GM18505 (cell line): ENCODE results near the gene TRIP11.

Experiments
- ATAC-seq: cut with Tn5 transposase; IDR thresholded peaks from one replicate; pipeline ENCODE4 v1.9.1; 2021; ENCODE audit not compliant: unreplicated experiment
- POLR2A ChIP-seq: IDR thresholded peaks from 4 replicates; pipeline ENCODE4 v1.6.1; 2011; ENCODE audit warnings: borderline replicate concordance; ENCODE audit not compliant: insufficient read depth, insufficient read length; ENCODE audit errors: extremely low read depth

The TRIP11 gene

GRCh38 chr14:91934554-91935285, 105.1 kb downstream of the TRIP11 start:
- no peak for ATAC-seq
- TF ChIP-seq POLR2A, result no peak

GRCh38 chr14:91931478-91932088, 108.3 kb downstream of the TRIP11 start:
- TF ChIP-seq POLR2A, result no peak
- no peak for ATAC-seq

- TF ChIP-seq POLR2A, result no peak
- no peak for ATAC-seq
Observed at GRCh38 chr14:91929700-91930099, 110.2 kb downstream of the TRIP11 start.

- ATAC-seq, result no peak
- TF ChIP-seq POLR2A, result no peak
Observed at GRCh38 chr14:91927800-91928199, 112.1 kb downstream of the TRIP11 start.

GRCh38 chr14:91927191-91927590, 112.7 kb downstream of the TRIP11 start:
- no peak for ATAC-seq
- no peak for TF ChIP-seq POLR2A

GRCh38 chr14:91926131-91926890, 113.5 kb downstream of the TRIP11 start:
- no peak for ATAC-seq
- no peak for TF ChIP-seq POLR2A

GRCh38 chr14:91925727-91926121, 114.1 kb downstream of the TRIP11 start:
- TF ChIP-seq POLR2A, result no peak
- no peak for ATAC-seq

- ATAC-seq, result no peak
- TF ChIP-seq POLR2A, result no peak
Observed at GRCh38 chr14:91925001-91925726, 114.7 kb downstream of the TRIP11 start.

- no peak for TF ChIP-seq POLR2A
- ATAC-seq, result no peak
Observed at GRCh38 chr14:91920526-91920925, 119.3 kb downstream of the TRIP11 start.

- TF ChIP-seq POLR2A, result no peak
- no peak for ATAC-seq
Observed at GRCh38 chr14:91919814-91920213, 120.0 kb downstream of the TRIP11 start.

GRCh38 chr14:91918186-91918883, 121.5 kb downstream of the TRIP11 start:
- no peak for TF ChIP-seq POLR2A
- ATAC-seq, result no peak
